ENCODE results near the gene NCOA4.

DNA sequence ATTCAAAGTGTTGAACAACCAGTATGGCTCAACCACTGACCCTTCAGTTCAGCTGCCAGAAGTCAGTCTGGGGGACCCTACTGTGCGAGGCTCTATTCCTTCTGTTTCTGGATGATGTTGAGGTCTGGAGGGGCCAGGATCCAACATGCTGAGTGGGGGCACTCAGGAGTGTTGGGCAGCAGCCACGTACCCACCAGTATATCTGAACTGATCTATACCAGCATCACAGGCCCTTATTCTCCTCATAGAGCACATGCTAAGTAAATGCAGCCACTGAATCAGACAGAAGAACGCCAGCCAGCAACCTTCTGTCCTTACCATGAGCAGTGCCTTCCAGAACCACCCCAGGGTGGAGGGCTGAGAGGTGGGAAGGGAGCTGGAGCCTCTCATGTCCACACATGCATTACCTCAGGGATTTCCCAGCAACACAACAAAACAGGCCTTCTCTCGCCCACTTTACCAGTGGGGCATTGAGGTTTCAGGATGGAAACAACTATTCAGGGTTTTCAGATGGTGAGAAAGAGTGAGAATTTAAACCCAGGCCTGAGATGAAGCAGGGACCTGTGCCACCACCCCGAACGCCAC, 22.5 kb upstream of the NCOA4 start:
- no peak for TF ChIP-seq EZH2 (IDR thresholded peaks at IDR 0.05; ENCODE audit: borderline replicate concordance, low read depth, low read length, poor library complexity, severe bottlenecking)
- no peak for TF ChIP-seq CTCF (conservative IDR thresholded peaks at IDR 0.05; ENCODE audit: low read depth, low read length)
